Tibial nerve (tissue), 3 donors: ENCODE results near the gene MYO6.

ENCODE experiments used
- EP300 ChIP-seq, 2 donors: sonication (generic); formaldehyde crosslinking; IDR thresholded peaks; one replicate each; pipeline ENCODE4 v1.6.1; 2017; ENCODE audit warnings: antibody characterized with exemption in 2 of 2, mild to moderate bottlenecking in 1 of 2
- POLR2A ChIP-seq, 2 donors: fragments of 450-650 bp; IDR thresholded peaks; one replicate each; pipeline ENCODE4 v1.6.1; 2017; ENCODE audit warnings: antibody characterized with exemption in 2 of 2, mild to moderate bottlenecking in 2 of 2, moderate library complexity in 2 of 2

- TF ChIP-seq EP300 (IDR thresholded peaks at IDR 0.05) (no peak), POLR2A (IDR thresholded peaks at IDR 0.05) (no peak)
Observed at GRCh38 chr6:75824160-75824559, 75.1 kb downstream of the MYO6 start.
